Vagina (tissue), 2 donors: ENCODE measurements around the gene DCK.

ENCODE experiments used
- CTCF ChIP-seq, 3 experiments: fragments of 450-650 bp in 2 of 3; fragments of 200-600 bp in 1 of 3; sonication (generic) in 1 of 3; IDR thresholded peaks; one replicate each; pipeline ENCODE4 v1.5.1; 2017 to 2019; ENCODE audit warnings: antibody characterized with exemption in 3 of 3, mild to moderate bottlenecking in 2 of 3, moderate library complexity in 2 of 3
- POLR2A ChIP-seq, 2 donors: fragments of 450-650 bp; IDR thresholded peaks; one replicate each; pipeline ENCODE4 v1.6.1; 2017; ENCODE audit warnings: antibody characterized with exemption in 2 of 2, mild to moderate bottlenecking in 2 of 2, moderate library complexity in 2 of 2
- POLR2AphosphoS5 ChIP-seq, 2 donors: sonication (generic); formaldehyde crosslinking; IDR thresholded peaks; one replicate each; pipeline ENCODE4 v1.9.0; 2017; ENCODE audit warnings: antibody characterized with exemption in 2 of 2, mild to moderate bottlenecking in 2 of 2, low read depth in 1 of 2; ENCODE audit not compliant: insufficient read depth in 1 of 2

- no peak for TF ChIP-seq POLR2A (IDR thresholded peaks at IDR 0.05)
- no peak for TF ChIP-seq CTCF (IDR thresholded peaks at IDR 0.05)
- TF ChIP-seq POLR2AphosphoS5 (IDR thresholded peaks at IDR 0.05; ENCODE audit: insufficient read depth in 1 of 2, low read depth in 1 of 2), result no peak
These were observed 8.9 kb upstream of the DCK start for GRCh38 chr4:70984589-70984988.
